ENCODE results near the gene HECW1. TPM values are rescaled to one million over a fixed set of nuclear protein-coding genes. Genes with fewer than 3 reads are reported as not detected.

HECW1 gene
- total and polyA plus RNA-seq, 2 of the 13 experiments (the other 11 are each of a cell fraction or from before 2014, with no cell fraction given): not detected

DNA sequence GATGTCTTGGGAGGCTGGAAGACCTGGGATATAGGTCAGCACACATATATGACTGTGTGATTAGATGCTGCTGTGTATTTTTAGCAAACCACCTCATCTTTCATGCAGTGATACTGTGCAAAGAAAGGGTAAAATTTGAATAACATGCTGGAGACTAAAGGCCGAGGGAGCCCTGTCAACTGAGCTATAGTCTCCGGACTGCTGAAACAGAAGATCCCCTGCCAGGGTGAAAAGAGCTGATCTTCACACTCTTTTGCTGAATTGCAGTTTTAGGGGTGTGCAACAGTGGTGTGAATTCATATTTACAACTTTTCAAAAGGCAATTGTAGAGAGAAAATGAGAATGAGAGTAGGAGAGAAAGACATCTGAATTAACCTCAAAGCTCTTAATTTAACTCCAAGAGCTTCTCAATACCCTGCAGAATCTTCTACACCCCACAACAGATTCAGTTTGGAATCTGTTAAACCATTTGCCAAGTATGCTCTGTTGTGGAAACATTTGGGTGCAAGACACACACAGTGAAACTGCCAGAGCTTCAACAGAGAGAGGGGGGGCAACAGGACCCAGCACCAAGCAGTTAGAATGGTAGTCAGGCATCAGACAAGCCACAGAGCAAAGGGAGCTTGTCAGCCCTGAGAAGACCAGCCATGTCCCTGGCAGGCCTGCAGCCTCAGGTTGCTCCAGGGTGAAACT lies 280.3 kb downstream of the HECW1 start:
- no peaks in the 10 kb centered on the region for H3K79me2 ChIP-seq (ENCODE audit: insufficient read depth, low read length)
- DNase-seq (ENCODE audit: low spot score) (no peak), ATAC-seq (no peak), FAIRE-seq (no peak)
- no peak overlapping the region for H3K4me3 ChIP-seq (replicated peaks in 1 of 3; ENCODE audit: insufficient read depth in 1 of 3, low read depth in 2 of 3, low read length in 3 of 3)
- 0% methylated on average over 2 of the region's 2 CpGs for whole genome bisulfite sequencing (ENCODE audit: low lambda C conversion rate)
- no peak overlapping the region for H3K27ac ChIP-seq (ENCODE audit: extremely low read length, insufficient read depth, low read length)
- H3K36me3 ChIP-seq (replicated peaks in 1 of 2; ENCODE audit: control insufficient read depth in 1 of 2, insufficient read depth in 2 of 2, low read length in 2 of 2): no peaks in the 10 kb centered on the region
- POLR2A ChIA-PET: no interaction called here
- TF ChIP-seq, protein P1, sequence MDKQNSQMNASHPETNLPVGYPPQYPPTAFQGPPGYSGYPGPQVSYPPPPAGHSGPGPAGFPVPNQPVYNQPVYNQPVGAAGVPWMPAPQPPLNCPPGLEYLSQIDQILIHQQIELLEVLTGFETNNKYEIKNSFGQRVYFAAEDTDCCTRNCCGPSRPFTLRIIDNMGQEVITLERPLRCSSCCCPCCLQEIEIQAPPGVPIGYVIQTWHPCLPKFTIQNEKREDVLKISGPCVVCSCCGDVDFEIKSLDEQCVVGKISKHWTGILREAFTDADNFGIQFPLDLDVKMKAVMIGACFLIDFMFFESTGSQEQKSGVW (CRISPR knock-in tag; IDR thresholded peaks at IDR 0.05; ENCODE audit: borderline replicate concordance): no peak
- TF ChIP-seq, protein P2, sequence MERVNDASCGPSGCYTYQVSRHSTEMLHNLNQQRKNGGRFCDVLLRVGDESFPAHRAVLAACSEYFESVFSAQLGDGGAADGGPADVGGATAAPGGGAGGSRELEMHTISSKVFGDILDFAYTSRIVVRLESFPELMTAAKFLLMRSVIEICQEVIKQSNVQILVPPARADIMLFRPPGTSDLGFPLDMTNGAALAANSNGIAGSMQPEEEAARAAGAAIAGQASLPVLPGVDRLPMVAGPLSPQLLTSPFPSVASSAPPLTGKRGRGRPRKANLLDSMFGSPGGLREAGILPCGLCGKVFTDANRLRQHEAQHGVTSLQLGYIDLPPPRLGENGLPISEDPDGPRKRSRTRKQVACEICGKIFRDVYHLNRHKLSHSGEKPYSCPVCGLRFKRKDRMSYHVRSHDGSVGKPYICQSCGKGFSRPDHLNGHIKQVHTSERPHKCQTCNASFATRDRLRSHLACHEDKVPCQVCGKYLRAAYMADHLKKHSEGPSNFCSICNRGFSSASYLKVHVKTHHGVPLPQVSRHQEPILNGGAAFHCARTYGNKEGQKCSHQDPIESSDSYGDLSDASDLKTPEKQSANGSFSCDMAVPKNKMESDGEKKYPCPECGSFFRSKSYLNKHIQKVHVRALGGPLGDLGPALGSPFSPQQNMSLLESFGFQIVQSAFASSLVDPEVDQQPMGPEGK (CRISPR knock-in tag; IDR thresholded peaks at IDR 0.05): no peak
- TF ChIP-seq NFATC3 (CRISPR knock-in tag; IDR thresholded peaks at IDR 0.05) (no peak), MAFF (IDR thresholded peaks at IDR 0.05; ENCODE audit: low read depth, low read length) (peak; percentile 72), FOXK2 (IDR thresholded peaks at IDR 0.05) (no peak), MAFK (conservative IDR thresholded peaks at IDR 0.05 in 1 of 2, IDR thresholded peaks at IDR 0.05 in 1 of 2; ENCODE audit: low read length in 2 of 2) (peak; percentile 46 to 72)
- CTCF ChIA-PET (ENCODE audit: low intra/inter-chr PET ratio, low total read pairs): no interaction called here
- H4K20me1 ChIP-seq (ENCODE audit: insufficient read depth, low read length): no peaks in the 10 kb centered on the region
- H3K27me3 ChIP-seq (ENCODE audit: control insufficient read depth in 1 of 2, insufficient read depth in 2 of 2, low read length in 2 of 2): no peaks in the 10 kb centered on the region
- peaks cover 23% of the 10 kb centered on the region for H3K4me1 ChIP-seq (ENCODE audit: insufficient read depth, low read length)
- BruUV-seq (replicated peaks): no TSS peak
- no peak overlapping the region for H3K4me2 ChIP-seq (ENCODE audit: low read depth, low read length)
- no peak overlapping the region for H2AFZ ChIP-seq (ENCODE audit: low read length)
- H3K9ac ChIP-seq (ENCODE audit: insufficient read depth, low read depth, low read length): no peak overlapping the region
- in situ Hi-C loops (cut with HindIII; ENCODE audit: extremely low pct_ligation_motif_present, low pct_unique_long_range_greater_than_20kb) (no loop called here), intact Hi-C loops (cut with micrococcal nuclease; ENCODE audit: unreplicated experiment) (no loop called here)
- H3K9me3 ChIP-seq (ENCODE audit: low read length): no peaks in the 10 kb centered on the region

Measured in HepG2 (cell line).